ENCODE measurements around the gene KLF13.

GRCh38 chr15:31376511-31376910, 49.9 kb downstream of the KLF13 start:
- TF ChIP-seq, protein P1, sequence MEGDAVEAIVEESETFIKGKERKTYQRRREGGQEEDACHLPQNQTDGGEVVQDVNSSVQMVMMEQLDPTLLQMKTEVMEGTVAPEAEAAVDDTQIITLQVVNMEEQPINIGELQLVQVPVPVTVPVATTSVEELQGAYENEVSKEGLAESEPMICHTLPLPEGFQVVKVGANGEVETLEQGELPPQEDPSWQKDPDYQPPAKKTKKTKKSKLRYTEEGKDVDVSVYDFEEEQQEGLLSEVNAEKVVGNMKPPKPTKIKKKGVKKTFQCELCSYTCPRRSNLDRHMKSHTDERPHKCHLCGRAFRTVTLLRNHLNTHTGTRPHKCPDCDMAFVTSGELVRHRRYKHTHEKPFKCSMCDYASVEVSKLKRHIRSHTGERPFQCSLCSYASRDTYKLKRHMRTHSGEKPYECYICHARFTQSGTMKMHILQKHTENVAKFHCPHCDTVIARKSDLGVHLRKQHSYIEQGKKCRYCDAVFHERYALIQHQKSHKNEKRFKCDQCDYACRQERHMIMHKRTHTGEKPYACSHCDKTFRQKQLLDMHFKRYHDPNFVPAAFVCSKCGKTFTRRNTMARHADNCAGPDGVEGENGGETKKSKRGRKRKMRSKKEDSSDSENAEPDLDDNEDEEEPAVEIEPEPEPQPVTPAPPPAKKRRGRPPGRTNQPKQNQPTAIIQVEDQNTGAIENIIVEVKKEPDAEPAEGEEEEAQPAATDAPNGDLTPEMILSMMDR (IDR thresholded peaks at IDR 0.05; ENCODE audit: low read depth, low read length) = no peak
- TF ChIP-seq POLR2A (IDR thresholded peaks at IDR 0.05; ENCODE audit: extremely low read depth, insufficient read length) (no peak), MAX (IDR thresholded peaks at IDR 0.05; ENCODE audit: low read depth, low read length) (no peak)
